GM18858 (cell line): ENCODE measurements around the gene NDUFV1.
A peak's percentile ranks its signal among the peaks of the same experiment; 100 is the strongest.
"Not testable (repeated sequence)": the region's sequence is repeated elsewhere in the genome, so short reads cannot be mapped to it uniquely, and the experiment has no call there.

Experiments used
- ATAC-seq: cut with Tn5 transposase; IDR thresholded peaks from one replicate; pipeline ENCODE4 v1.9.1; 2021; ENCODE audit not compliant: unreplicated experiment

NDUFV1 gene

DNA sequence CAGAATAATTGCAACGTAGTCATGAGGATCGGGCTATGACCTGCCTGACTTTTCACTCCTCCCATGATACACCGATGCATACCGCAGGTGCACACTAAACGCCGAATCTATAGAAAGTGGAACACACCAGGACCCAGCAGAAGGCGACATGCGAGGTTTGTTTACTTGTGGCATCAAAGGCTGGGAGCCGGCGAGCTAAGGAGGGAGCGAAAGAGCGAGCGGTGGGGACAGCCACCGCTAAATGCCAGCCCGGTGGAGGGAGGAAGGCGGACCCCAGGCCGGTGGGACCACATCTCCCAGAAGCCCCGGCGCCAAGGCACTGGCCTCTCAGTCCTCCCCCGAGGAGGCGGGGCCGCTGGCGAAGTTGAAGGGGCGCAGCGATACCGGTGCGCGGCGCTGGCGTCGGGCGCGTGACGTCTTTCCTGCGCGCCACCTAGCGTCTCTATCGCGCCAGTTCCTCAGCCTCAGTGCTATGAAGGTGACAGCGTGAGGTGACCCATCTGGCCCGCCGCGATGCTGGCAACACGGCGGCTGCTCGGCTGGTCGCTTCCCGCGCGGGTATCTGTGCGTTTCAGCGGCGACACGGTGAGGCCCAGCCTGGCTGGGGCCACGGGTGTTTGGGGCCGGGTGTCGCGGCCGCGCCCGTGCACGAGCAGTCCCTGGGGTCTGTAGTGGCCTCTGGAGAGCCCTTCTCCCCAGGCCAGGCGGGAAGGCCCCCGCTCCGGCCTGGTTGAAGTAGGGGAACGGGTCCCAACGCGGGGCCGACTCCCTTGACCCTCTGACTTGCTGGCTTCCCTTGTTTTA lies at the start of gene NDUFV1:
NDUFV1 (plus strand) TSS at position 445 of the 804 bp plus-strand sequence; CDS start at position 514, 69 bp downstream.
- peak; percentile 70 for ATAC-seq

DNA sequence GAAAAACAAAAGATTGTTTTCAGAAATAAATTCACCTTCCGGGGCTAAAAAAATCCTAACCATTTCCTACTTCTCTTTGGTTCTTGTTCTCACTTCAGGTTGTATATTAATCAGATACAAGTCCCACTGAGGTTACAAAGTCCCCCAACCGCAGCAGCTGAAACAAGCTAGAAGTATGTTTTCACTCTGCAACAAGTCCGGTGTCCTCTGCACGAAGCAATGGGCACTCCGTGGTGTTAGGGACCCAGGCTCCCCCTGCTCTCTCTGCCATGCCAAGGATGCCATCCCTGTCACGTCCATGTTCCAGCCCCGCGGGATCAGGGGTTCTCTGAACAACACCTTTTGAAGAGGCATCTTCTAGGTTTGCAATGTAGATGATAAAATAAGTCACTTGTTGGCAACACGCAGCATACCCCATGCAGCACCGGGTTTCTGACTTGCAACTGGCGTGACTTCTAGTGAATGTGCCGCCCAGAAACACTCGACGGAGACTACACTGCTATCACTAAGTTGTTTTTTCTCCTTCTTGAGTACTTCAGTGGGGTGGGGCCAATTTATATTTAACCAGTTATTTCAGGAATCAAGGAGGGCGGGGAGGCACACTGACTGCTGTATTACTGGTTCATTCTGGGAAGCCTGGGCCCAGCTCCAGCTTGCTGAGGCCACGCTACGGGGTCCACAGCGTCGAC lies 48.5 kb upstream of the NDUFV1 start:
- ATAC-seq = no peak

DNA sequence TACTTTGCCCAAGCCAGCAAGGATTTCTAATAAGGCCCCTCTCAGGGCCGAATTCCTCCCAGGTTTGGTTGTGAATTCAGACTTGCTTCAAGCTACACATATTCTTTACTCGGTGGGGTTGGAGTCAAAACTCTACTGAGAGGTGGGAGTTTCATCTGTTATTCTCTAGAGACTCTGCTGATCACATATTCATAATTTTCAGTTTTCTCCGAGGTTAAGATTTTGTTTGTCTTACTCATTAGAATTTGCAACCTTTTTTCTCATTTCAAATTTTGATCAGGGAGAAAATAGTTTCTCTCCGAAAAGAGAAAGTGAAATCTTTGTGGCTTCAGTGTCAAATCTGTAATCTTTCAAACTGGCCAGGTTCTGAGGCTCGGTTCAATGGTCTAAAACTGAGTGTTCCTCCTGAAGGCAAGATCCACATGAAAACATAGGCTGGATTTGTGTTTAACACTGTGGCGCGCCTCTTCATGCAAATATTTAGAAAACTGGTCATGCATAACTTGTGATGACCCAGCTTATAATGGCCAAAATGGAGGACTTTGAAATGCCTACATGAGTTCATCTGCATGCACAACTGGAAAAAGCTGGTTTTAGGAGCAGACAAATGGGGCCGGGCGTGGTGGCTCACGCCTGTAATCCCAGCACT lies 44.6 kb upstream of the NDUFV1 start:
- peak; percentile 51 for ATAC-seq

DNA sequence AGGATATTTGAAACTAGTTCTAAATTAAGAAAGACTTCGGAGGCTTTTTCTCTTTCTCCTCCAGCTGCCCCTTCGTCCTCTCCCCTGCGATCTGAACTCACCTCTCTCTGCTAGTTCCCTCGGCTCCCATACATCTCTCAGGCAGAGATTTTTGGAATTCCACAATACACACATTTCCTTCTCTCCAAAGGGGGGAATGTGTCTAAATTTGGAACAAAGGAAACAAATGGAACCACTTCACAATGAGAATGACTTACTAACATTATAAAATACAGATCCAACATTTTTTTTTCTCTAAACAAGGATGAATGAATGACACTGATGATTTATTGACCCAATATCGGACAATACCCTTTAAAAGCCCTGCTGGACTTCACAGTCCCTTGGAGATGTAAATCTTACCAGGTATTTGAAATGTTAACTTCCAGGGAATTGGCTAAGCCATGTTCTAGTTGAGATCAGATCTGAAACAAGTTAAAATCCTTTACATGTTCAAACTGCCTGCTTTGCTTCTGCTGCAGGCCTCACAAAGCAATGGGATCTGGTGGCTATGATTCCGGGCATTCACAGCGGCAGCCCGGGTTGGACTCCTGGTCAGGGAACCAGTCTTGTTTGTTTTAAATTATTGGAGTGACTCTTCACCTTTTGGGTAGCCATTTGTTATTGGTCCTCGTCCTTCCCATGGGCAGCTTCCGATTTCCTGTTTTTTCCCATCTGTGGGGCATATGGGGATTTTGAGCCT lies 43.6 kb upstream of the NDUFV1 start:
- no peak for ATAC-seq

DNA sequence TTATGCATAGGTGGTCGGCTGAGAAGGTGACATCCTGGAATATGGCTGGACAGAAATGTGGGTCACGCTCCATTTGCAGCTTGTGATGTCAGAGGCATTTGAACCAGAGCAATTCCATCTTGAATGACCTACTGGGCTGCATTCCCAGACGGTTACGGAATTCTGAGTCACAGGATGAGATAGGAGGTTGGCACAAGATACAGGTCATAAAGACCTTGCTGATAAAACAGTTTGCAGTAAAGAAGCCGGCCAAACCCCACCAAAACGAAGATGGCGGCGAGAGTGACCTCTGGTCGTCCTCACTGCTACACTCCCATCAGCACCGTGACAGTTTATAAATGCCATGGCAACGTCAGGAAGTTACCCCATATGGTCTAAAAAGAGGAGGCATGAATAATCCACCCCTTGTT lies 43.0 kb upstream of the NDUFV1 start:
- not testable (repeated sequence) for ATAC-seq

DNA sequence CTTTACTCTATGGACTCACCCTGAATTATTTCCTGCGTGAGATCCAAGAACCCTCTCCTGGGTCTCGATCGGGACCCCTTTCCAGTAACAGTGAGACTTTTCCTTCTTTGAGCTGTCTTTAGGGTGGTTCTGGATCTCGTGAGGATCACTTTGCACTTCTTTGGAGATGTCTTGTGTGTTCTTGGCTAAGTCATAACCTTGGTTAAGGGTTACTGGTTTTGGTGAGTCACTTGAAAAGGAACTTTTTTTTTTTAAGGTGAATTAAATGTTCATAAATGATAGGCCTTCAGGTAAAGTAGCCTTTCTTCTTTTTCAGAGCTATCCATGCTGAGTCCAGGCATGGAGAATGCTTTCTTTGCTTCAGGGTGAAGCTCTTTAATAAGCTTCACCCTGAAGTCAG lies 42.5 kb upstream of the NDUFV1 start:
- no peak for ATAC-seq

DNA sequence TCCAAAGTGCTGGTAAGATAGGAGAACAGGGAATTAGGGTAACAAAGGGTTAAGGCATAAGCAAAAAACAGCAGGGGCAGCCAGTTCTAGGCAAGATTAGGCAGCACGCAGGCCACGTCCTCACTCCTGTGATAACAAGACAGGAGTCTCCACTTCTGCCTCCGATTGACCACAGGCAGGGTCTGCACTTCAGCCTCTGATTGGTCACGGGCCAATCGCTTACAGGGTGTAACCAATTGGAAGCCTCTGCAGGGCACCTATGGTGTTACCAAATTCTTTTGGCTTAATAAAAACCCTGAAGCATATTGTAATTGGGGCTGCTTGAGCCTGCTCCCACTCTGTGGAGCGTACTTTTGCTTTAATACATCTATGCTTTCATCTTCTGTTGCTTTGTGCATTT lies 35.3 kb upstream of the NDUFV1 start:
- ATAC-seq = no peak

DNA sequence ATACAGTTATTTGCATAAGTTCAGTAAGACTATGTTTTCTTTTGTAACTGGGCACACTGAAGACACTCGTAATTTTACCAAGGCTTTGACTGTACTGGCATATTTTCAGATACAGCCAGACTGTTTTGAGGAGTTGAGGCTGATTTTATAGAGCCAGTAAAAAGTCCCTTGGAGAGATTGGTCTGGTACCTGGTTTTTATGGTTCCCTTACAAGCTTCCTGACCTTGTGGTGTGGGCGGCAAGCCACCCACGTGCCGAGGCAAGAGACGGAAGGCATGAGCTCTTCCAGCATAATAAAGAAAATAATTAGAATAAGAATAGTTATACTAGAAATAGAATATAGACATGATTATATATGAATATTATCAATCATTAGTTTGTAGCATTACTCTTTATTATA lies 34.4 kb upstream of the NDUFV1 start:
- no peak for ATAC-seq

DNA sequence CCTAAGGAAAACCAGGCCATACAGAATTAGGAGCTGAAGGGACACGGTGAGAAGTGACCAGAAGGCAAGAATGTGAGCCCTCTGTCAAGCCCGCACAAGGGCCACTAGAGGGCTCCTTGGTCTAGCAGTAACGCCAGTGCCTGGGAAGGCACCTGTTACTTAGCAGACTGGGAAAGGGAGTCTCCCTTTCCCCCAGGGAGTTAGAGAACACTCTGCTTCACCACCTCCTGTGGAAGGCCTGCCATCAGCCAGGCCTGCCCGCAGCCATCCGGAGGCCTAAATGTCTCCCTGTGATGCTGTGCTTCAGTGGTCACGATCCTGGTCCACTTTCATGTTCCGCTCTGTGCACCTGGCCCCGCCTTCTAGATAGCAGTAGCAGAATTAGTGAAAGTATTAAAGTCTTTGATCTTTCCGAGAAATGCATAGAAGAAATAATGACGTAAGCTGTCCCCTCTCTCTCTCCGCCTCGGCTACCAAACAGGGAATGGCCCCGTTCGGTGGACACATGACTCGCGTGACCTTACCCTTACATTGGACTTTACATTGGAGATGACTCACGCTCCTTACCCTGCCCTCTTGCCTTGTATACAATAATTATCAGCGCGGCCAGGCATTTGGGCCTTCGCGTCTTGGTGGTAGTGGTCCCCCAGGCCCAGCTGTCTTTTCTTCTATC lies 33.9 kb upstream of the NDUFV1 start:
- ATAC-seq = no peak

DNA sequence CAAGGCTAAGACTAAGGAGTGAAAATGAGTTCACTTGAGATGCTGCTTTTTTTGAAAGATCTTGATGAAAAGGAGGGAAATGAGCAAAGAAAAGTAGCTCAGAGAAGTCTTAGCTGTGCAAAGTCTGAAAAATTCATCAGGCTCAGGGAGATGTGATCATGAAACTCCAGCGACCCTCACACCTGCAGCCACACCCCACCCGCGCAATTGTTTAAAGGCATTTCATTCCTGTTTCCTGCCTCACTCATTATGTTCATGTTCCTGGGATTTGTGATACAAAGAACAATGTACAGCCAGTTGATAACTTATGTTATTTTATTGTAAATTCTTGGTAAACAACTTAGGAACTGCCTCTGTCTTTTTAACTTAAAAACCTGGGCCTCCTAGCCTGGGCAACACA lies 31.8 kb upstream of the NDUFV1 start:
- ATAC-seq = no peak

DNA sequence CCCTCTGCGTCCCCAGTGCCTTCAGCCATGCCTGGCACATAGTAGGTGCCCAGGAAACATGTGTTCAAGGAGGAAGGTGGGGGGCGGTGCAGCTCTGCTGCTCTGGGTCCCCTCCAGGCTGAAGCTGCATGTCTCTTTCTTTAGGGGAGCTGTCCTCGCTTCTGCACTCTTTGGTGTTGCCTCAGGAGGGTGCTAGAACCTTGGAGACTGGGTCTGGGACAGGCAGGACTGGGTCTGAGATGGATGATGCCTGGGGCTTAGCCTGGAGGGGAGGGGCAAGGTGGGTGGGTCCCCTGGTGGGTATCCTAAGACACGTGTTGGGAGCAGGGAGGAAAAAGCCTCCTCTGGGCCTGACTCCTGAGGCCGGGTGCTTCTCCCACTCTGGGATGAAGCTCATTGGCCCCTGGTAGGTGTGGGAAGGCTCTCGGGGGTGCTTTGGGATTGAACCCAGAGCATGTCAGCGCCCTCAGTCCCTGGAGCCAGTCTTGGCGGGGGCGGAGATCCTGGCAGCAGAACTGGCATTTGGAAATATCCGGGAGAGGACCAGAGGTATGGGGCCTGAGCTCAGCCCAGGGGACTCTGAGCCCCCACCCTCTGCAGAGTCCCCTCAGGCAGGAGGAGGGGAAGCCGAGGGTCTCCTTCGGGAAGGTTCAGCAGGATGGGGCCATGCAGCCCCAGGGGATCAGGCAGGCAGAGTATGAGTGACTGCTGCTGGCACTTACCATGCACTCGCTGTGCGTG lies 29.8 kb upstream of the NDUFV1 start:
- no peak for ATAC-seq

DNA sequence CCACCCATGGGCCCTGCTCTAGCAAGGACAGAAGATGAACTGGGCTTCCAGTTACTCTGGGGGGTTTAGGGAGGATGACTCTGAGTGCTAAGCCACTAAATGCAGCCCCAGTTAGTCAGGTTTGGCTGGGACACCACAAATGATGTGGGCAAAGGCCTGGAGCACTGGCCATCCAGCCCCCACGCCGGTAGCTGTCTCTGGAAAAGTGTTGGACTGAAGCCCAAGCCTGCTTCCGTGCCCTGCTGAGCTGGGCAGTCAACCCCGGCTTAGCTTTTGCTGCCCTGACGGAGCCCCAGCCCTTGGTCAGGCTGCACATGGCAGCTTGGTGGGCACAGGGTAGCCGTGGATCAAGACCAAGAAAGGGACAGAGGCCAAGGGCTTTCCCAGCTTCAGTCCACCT lies 28.8 kb upstream of the NDUFV1 start:
- no peak for ATAC-seq

DNA sequence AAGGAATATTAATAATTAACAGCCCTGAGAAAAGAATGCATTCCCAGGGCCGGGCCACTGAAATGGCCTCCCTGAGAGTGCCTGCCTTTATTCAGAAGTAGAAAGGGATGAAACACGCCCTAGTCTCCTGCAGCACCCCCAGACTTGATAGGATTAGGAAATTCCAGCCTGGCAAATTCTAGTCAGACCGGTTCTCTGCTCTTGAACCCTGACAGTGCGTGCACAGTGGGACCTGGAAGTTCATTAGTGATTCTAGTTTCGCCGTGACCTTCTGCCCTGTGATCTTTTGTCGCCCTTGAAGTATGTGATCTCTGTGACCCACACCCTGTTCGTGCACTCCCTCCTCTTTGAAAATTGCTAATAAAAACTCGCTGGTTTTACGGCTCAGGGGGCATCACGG lies 25.3 kb upstream of the NDUFV1 start:
- no peak for ATAC-seq

DNA sequence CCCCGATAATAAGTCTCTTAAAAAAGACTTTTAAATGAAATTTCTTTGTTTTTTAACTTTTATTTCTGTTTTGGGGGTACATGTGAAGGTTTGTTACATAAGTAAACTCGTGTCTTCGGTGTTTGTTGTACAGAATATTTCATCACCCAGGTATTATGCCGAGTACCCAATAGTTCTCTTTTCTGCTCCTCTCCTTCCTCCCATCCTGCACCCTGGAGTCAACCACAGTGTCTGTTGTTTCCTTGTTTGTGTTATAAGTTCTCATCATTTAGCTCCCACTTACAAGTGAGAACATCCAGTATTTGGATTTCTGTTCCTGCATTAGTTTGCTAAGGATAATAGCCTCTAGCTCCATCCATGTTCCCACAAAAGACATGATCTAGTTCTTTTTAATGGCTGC lies 24.7 kb upstream of the NDUFV1 start:
- ATAC-seq = no peak

DNA sequence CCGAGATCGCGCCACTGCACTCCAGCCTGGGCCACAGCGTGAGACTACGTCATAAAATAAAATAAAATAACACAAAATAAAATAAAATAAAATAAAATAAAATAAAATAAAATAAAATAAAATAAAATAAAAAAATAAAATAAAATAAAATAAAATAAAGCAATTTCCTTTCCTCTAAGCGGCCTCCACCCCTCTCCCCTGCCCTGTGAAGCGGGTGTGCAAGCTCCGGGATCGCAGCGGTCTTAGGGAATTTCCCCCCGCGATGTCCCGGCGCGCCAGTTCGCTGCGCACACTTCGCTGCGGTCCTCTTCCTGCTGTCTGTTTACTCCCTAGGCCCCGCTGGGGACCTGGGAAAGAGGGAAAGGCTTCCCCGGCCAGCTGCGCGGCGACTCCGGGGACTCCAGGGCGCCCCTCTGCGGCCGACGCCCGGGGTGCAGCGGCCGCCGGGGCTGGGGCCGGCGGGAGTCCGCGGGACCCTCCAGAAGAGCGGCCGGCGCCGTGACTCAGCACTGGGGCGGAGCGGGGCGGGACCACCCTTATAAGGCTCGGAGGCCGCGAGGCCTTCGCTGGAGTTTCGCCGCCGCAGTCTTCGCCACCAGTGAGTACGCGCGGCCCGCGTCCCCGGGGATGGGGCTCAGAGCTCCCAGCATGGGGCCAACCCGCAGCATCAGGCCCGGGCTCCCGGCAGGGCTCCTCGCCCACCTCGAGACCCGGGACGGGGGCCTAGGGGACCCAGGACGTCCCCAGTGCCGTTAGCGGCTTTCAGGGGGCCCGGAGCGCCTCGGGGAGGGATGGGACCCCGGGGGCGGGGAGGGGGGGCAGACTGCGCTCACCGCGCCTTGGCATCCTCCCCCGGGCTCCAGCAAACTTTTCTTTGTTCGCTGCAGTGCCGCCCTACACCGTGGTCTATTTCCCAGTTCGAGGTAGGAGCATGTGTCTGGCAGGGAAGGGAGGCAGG lies 23.2 kb upstream of the NDUFV1 start, which contains the start of gene GSTP1:
GSTP1 (plus strand) TSS at position 566 of the 958 bp plus-strand sequence; CDS start at position 598, 32 bp downstream.
- ATAC-seq = peak; percentile 51

DNA sequence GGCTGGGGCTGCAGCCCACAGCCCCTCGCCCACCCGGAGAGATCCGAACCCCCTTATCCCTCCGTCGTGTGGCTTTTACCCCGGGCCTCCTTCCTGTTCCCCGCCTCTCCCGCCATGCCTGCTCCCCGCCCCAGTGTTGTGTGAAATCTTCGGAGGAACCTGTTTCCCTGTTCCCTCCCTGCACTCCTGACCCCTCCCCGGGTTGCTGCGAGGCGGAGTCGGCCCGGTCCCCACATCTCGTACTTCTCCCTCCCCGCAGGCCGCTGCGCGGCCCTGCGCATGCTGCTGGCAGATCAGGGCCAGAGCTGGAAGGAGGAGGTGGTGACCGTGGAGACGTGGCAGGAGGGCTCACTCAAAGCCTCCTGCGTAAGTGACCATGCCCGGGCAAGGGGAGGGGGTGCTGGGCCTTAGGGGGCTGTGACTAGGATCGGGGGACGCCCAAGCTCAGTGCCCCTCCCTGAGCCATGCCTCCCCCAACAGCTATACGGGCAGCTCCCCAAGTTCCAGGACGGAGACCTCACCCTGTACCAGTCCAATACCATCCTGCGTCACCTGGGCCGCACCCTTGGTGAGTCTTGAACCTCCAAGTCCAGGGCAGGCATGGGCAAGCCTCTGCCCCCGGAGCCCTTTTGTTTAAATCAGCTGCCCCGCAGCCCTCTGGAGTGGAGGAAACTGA lies 22.4 kb upstream of the NDUFV1 start:
- ATAC-seq = no peak

DNA sequence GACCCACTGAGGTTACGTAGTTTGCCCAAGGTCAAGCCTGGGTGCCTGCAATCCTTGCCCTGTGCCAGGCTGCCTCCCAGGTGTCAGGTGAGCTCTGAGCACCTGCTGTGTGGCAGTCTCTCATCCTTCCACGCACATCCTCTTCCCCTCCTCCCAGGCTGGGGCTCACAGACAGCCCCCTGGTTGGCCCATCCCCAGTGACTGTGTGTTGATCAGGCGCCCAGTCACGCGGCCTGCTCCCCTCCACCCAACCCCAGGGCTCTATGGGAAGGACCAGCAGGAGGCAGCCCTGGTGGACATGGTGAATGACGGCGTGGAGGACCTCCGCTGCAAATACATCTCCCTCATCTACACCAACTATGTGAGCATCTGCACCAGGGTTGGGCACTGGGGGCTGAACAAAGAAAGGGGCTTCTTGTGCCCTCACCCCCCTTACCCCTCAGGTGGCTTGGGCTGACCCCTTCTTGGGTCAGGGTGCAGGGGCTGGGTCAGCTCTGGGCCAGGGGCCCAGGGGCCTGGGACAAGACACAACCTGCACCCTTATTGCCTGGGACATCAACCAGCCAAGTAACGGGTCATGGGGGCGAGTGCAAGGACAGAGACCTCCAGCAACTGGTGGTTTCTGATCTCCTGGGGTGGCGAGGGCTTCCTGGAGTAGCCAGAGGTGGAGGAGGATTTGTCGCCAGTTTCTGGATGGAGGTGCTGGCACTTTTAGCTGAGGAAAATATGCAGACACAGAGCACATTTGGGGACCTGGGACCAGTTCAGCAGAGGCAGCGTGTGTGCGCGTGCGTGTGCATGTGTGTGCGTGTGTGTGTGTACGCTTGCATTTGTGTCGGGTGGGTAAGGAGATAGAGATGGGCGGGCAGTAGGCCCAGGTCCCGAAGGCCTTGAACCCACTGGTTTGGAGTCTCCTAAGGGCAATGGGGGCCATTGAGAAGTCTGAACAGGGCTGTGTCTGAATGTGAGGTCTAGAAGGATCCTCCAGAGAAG lies 21.6 kb upstream of the NDUFV1 start:
- ATAC-seq = no peak
